Measurements from ENCODE around the gene KCNJ5.

The KCNJ5 gene

DNA sequence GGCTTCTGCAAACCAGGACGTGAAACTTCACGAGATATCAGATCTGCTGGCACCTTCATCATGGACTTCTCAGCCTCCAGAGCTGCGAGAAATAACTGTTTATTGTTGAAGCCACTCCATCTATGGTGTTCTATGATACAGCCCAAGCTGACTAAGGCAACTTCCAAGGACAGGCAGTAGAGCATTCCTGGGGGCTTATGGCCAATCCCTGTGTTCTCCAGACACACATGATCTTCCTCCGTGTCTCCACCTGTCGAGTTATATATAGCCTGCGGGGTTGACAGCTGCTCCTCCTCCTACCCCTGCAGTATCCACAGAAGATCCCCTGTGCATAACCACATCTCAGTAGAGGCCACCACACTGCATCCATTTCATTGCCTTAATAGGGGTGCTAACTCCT lies 40.5 kb downstream of the KCNJ5 start:
- TF ChIP-seq, protein P1, sequence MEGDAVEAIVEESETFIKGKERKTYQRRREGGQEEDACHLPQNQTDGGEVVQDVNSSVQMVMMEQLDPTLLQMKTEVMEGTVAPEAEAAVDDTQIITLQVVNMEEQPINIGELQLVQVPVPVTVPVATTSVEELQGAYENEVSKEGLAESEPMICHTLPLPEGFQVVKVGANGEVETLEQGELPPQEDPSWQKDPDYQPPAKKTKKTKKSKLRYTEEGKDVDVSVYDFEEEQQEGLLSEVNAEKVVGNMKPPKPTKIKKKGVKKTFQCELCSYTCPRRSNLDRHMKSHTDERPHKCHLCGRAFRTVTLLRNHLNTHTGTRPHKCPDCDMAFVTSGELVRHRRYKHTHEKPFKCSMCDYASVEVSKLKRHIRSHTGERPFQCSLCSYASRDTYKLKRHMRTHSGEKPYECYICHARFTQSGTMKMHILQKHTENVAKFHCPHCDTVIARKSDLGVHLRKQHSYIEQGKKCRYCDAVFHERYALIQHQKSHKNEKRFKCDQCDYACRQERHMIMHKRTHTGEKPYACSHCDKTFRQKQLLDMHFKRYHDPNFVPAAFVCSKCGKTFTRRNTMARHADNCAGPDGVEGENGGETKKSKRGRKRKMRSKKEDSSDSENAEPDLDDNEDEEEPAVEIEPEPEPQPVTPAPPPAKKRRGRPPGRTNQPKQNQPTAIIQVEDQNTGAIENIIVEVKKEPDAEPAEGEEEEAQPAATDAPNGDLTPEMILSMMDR (IDR thresholded peaks at IDR 0.05): no peak
- Histone ChIP-seq H3K36me3 (no peaks in the 10 kb centered on the region), H3K27me3 (no peaks in the 10 kb centered on the region), H3K27ac (no peak overlapping the region), H3K4me1 (ENCODE audit: control insufficient read depth in 1 of 2, insufficient read depth in 1 of 2, low read depth in 1 of 2, low read length in 1 of 2) (no peaks in the 10 kb centered on the region), H3K4me3 (ENCODE audit: low read depth in 1 of 2, low read length in 1 of 2) (no peak overlapping the region), H3K9me3 (no peaks in the 10 kb centered on the region)

DNA sequence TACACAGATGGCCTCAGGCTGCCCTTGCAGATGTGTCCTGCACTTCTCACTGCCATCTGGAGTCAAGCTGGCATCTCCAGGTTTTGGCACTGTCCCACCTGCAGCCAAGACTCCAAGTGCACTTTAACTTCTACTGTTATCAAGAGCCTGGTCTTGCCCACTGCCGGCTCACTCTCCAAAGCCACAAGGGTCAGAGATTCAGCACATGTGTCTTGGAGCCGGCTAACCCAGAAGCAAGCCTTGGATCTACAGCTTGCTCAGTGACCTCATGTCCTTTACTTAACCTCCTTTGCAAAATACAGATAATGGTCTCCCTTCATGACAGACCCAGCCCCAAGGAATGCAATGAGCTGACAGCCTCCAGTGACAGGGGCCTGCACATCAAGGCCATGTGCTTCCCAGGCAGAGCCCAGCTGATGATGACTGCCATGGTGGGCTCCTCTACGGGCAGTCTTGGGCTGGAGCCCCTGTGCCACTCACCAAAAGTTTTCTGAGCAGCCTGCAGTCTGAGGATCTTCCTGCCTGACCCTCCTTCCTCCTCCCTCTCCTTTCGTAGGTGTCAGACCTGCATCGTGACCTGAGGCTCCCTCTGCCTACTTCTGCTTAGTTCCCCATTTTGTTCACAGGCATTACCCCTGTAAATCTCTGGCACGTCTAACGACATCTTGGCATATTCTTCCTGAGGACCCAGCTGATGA lies 42.5 kb downstream of the KCNJ5 start:
- Histone ChIP-seq H3K9me3 (no peaks in the 10 kb centered on the region), H3K36me3 (no peaks in the 10 kb centered on the region), H3K27ac (no peak overlapping the region), H3K27me3 (no peaks in the 10 kb centered on the region), H3K4me3 (ENCODE audit: low read depth in 1 of 2, low read length in 1 of 2) (no peak overlapping the region), H3K4me1 (ENCODE audit: control insufficient read depth in 1 of 2, insufficient read depth in 1 of 2, low read depth in 1 of 2, low read length in 1 of 2) (no peaks in the 10 kb centered on the region)
- TF ChIP-seq, protein P1 (IDR thresholded peaks at IDR 0.05): no peak

DNA sequence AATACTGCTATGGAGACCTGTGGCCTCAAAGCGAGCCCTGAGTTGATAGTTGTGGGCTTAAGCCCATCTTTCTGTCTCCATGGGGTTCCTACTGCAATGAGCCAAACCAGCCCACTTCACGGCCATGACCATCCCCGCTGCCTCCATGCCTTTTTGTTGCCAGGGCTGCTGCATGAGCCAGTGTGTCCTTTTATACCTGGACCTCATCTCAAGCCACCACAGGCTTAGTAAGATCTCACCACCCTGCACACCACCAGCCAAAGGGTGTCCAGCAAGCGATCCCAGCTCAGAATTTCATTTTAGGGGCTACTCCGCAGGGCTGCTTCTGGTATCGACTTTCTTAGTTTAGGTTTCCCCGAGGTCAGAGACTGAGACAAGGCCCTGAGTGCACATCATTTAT lies 43.2 kb downstream of the KCNJ5 start:
- TF ChIP-seq, protein P1 (IDR thresholded peaks at IDR 0.05): no peak
- no peaks in the 10 kb centered on the region for H3K4me1 ChIP-seq (ENCODE audit: control insufficient read depth in 1 of 2, insufficient read depth in 1 of 2, low read depth in 1 of 2, low read length in 1 of 2)
- H3K27ac ChIP-seq: no peak overlapping the region
- H3K9me3 ChIP-seq: no peaks in the 10 kb centered on the region
- H3K36me3 ChIP-seq: no peaks in the 10 kb centered on the region
- no peak overlapping the region for H3K4me3 ChIP-seq (ENCODE audit: low read depth in 1 of 2, low read length in 1 of 2)
- no peaks in the 10 kb centered on the region for H3K27me3 ChIP-seq

DNA sequence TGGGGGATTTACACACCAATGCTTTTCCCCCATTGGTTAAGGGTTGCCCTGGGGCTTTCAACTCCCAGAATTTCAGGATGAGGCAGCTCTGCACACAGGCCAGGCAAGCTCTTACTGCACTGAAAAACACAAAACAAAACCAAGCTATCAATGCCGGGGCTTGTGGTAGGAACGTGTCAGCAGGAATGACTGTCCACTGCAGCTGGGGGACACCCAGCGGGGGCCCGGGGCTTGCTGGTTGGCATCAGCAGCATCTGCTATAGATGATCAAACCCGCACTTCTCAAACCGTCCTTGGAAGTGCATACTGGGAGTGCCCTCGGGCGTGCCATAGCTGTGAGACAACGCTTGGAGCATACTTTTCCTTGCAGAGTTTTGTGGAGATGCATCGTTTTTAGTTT lies 43.8 kb downstream of the KCNJ5 start:
- Histone ChIP-seq H3K36me3 (no peaks in the 10 kb centered on the region), H3K4me3 (ENCODE audit: low read depth in 1 of 2, low read length in 1 of 2) (no peak overlapping the region), H3K27me3 (no peaks in the 10 kb centered on the region), H3K9me3 (no peaks in the 10 kb centered on the region), H3K4me1 (ENCODE audit: control insufficient read depth in 1 of 2, insufficient read depth in 1 of 2, low read depth in 1 of 2, low read length in 1 of 2) (no peaks in the 10 kb centered on the region), H3K27ac (no peak overlapping the region)
- TF ChIP-seq, protein P1 (IDR thresholded peaks at IDR 0.05): no peak

DNA sequence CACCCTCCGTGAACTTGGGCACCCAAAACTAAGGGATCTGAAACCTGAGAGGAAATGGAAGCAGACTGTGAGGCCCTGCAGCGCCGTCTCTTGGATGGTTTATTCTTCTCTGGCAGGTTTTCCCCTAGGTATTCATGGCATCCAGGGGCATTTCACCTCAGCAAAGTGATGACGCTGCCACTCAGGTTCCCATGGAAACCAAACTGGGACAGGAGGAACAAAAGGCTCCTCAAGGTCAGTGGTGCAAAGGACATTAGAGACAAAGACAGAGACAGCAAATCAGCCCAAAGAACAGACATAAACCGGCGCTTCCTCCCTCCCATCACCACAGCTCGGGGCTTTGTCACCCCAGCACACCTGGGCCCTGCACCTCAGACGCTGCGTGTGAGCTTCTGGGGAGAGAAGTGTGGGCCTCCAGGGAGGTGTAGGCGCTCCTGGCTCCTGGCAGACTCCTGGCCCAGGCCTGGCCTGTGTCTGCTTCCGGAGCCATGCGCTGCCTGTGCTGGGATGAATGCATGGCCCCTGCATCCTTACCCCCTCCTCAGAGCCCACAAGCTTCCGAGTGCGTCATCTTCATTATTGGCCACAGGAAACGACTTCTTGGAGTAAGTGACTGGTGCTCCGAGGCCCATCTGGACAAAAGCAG lies 45.6 kb downstream of the KCNJ5 start:
- no peaks in the 10 kb centered on the region for H3K27me3 ChIP-seq
- TF ChIP-seq, protein P1 (IDR thresholded peaks at IDR 0.05): no peak
- H3K4me1 ChIP-seq (ENCODE audit: control insufficient read depth in 1 of 2, insufficient read depth in 1 of 2, low read depth in 1 of 2, low read length in 1 of 2): no peaks in the 10 kb centered on the region

More for the DNA sequence above, 45.6 kb downstream of the KCNJ5 start:
- Histone ChIP-seq H3K27ac (no peak overlapping the region), H3K4me3 (ENCODE audit: low read depth in 1 of 2, low read length in 1 of 2) (no peak overlapping the region), H3K9me3 (no peaks in the 10 kb centered on the region), H3K36me3 (no peaks in the 10 kb centered on the region)
